GM10266 (cell line): ENCODE data around the gene MYL7.
A peak's percentile ranks its signal among the peaks of the same experiment; 100 is the strongest.

ENCODE experiments used
- DNase-seq: peaks from one replicate; pipeline ENCODE4 v3.0.0; 2012; ENCODE audit errors: extremely low spot score
- CTCF ChIP-seq: IDR thresholded peaks from 2 replicates; pipeline ENCODE4 v1.5.1; 2012; ENCODE audit warnings: mild to moderate bottlenecking, low read depth; ENCODE audit not compliant: control insufficient read depth, insufficient read depth; ENCODE audit errors: missing control alignments

Gene MYL7

GRCh38 chr7:44147026-44147991, 6.2 kb upstream of the MYL7 start:
- TF ChIP-seq CTCF = no peak
- DNase-seq = no peak

GRCh38 chr7:44145969-44146911, 5.1 kb upstream of the MYL7 start:
- no peak for TF ChIP-seq CTCF
- DNase-seq = peak; percentile 79

DNA sequence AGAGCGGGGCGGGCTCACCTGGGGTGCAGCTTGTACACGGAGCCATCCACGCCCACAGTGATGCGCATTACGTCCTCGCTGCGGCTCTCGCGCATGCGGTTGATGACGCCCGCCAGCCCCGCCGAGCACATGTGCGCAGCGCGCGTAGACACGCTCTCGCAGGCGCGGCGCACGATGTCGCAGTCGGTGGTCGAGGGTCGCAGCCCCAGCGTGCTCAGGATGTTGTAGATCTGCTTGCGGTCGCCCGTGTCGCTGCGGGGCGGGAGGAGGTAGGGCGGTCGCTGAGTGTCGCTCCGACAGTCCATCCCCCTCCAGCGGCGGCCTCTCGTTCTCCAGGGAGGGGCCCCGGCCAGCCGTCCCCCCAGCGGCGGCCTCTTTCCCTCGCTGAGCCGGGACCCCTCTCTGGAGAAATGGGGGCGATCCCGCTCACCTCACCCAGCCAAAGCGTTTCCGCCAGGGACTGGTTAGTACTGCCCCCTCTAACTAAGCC, 4.4 kb upstream of the MYL7 start:
- DNase-seq = no peak

DNA sequence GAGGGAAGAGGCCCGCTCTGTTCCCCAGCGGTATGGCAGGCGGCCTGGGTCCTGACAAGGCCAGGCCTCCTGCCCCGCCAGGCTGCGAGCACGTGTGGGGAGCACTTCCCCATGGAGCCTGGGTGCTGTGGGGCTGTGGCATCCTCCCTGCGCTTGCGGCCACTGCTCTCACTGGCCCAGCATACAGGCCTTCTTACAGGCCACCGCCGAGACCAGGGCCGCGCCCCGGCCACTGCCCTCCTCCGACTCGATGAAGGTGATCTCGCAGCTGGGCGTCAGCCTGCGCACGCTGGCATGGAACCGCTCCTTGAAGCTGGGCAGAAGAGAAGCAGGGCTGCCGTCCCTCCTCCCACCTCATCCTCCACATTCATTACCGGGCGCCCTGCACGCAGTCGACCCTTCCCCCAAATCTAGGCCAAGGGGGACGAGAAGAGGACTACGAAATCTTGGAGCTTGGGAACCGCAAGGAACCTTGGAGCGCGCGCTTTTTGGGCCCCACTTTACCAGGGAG, 3.9 kb upstream of the MYL7 start:
- DNase-seq = no peak
- TF ChIP-seq CTCF = no peak

More for the DNA sequence above, 4.4 kb upstream of the MYL7 start:
- no peak for TF ChIP-seq CTCF

GRCh38 chr7:44144426-44144967, 3.4 kb upstream of the MYL7 start:
- no peak for TF ChIP-seq CTCF
- no peak for DNase-seq

DNA sequence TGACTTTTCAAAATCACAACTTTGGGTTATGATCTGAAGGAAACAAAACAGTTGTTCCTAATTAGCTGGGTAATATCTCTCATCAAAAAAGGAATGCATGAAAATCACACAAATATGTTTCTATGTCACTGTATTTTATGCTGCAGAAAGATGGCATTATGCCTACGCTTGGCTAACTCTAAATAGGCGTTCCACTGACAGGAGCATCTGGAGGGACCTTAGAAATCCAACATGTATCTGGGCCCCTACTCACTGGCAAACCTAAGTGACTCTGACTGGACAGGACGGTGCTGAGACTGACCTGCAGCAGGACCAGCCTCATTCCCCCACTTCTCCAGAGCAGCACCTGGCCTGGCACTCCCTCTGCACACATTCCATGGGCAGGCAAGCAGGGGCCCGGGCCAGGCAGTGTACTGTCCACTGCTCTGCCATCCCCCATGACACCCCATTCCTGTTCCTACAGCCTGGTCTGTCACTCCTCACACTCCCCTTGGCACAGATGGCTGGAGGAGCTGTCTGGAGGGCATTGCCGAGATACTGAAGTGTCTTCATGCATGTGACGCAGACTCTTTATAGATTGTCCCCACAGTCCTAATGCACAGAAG, 2.6 kb upstream of the MYL7 start:
- TF ChIP-seq CTCF = no peak
- DNase-seq = no peak
